ENCODE measurements around the gene CDNF. TPM values are rescaled to one million over a fixed set of nuclear protein-coding genes. Genes with fewer than 3 reads are reported as not detected.

CDNF gene
- total and polyA plus RNA-seq, 10 of the 15 experiments (the other 5 are each of a cell fraction or from before 2014, with no cell fraction given), result 0.08 to 1.9 (median 0.77) TPM

GRCh38 chr10:14878266-14879123 lies 40.7 kb upstream of the CDNF start, which contains the start of gene SUV39H2 (continued):
- TF ChIP-seq NFYB (IDR thresholded peaks at IDR 0.05; ENCODE audit: insufficient read depth, low read depth, low read length) (peak; percentile 16; the same call in 1 of the 2 replicates), CREM (IDR thresholded peaks at IDR 0.05; ENCODE audit: low read depth) (peak; percentile 89), ASH2L (IDR thresholded peaks at IDR 0.05; ENCODE audit: borderline replicate concordance, low read depth) (peak; percentile 89; the same call in 1 of the 2 replicates), YY1 (IDR thresholded peaks at IDR 0.05; ENCODE audit: low read depth, low read length) (peak; percentile 97), MYC (IDR thresholded peaks at IDR 0.05; ENCODE audit: insufficient read depth, insufficient read length, insufficient replicate concordance, low read length, severe bottlenecking) (peak; percentile 68), POLR2AphosphoS2 (IDR thresholded peaks at IDR 0.05; ENCODE audit: low read depth, low read length) (0 out of 2 replicates have a peak, but pooled peaks have one; percentile 56), USF1 (IDR thresholded peaks at IDR 0.05; ENCODE audit: borderline replicate concordance, extremely low read length, insufficient read depth, low read depth, low read length) (peak; percentile 33), PML (IDR thresholded peaks at IDR 0.05; ENCODE audit: low read length) (0 out of 2 replicates have a peak, but pooled peaks have one; percentile 55), HDAC2 (IDR thresholded peaks at IDR 0.05) (no peak), ZNF274 (IDR thresholded peaks at IDR 0.05; ENCODE audit: insufficient read depth, insufficient read length) (no peak), SREBF2 (IDR thresholded peaks at IDR 0.05; ENCODE audit: low read length) (no peak), EP300 (IDR thresholded peaks at IDR 0.05; ENCODE audit: borderline replicate concordance in 1 of 2, control insufficient read depth in 1 of 2, low read depth in 2 of 2, low read length in 2 of 2) (no peak), ZNF622 (IDR thresholded peaks at IDR 0.05) (no peak), SPI1 (IDR thresholded peaks at IDR 0.05; ENCODE audit: borderline replicate concordance, insufficient read depth, low read depth, low read length) (0 out of 2 replicates have a peak, but pooled peaks have one; percentile 1), BHLHE40 (IDR thresholded peaks at IDR 0.05; ENCODE audit: borderline replicate concordance in 1 of 2, low read depth in 2 of 2, low read length in 1 of 2) (peak; percentile 40 to 88; a peak in 3 of 4 replicates), GABPA (IDR thresholded peaks at IDR 0.05; ENCODE audit: low read depth) (no peak), RFX5 (IDR thresholded peaks at IDR 0.05; ENCODE audit: low read depth, low read length) (no peak), ZNF687 (IDR thresholded peaks at IDR 0.05) (peak; percentile 58; the same call in 1 of the 2 replicates), WRNIP1 (IDR thresholded peaks at IDR 0.05; ENCODE audit: borderline replicate concordance, low read depth, low read length) (no peak), EGR1 (IDR thresholded peaks at IDR 0.05; ENCODE audit: borderline replicate concordance in 1 of 2, low read depth in 2 of 2, low read length in 2 of 2) (peak in 1 of 2 experiments; percentile 20; a peak in 1 of 3 replicates), POLR2AphosphoS5 (IDR thresholded peaks at IDR 0.05; ENCODE audit: low read length) (peak; percentile 78), IKZF1 (conservative IDR thresholded peaks at IDR 0.05) (peak; percentile 95), TCF12 (IDR thresholded peaks at IDR 0.05; ENCODE audit: low read depth, low read length) (no peak), ZNF24 (IDR thresholded peaks at IDR 0.05) (no peak), KAT2A (conservative IDR thresholded peaks at IDR 0.05; ENCODE audit: control insufficient read depth, low read depth, low read length) (no peak)
